Uterus (tissue), 2 donors: Measurements from ENCODE around the gene MYL10.

Experiments
- POLR2A ChIP-seq, 2 donors: fragments of 450-650 bp; IDR thresholded peaks; one replicate each; pipeline ENCODE4 v1.6.1; 2016; ENCODE audit warnings: antibody characterized with exemption in 2 of 2, mild to moderate bottlenecking in 1 of 2, moderate library complexity in 1 of 2
- TF ChIP-seq, protein P1 (sequence below), 4 experiments: fragments of 200-600 bp in 2 of 4; fragments of 450-650 bp in 2 of 4; sonication (generic) in 2 of 4; IDR thresholded peaks; one replicate each; pipeline ENCODE4 v1.5.1; 2016 to 2019; ENCODE audit warnings: antibody characterized with exemption in 4 of 4, mild to moderate bottlenecking in 2 of 4, moderate library complexity in 1 of 4

DNA sequence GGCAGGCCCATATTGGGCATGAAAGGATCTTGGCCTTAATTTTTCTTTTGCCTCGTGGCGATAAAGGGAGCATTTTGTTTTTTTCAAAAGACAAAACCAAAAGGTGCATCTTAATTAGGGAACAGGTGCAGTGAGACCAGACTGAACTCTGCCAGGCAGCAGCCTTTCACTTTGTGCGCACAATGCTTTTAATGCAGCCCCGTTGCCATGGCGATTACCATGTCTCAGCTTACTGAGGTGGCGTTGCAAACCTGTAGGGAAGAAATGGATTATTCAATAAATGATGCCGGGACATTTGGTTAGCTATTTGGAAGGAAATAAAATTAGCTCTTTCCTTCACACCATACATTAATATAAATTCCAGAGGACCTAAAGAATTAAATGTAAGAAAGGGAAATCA is 61.9 kb downstream of the MYL10 start:
- TF ChIP-seq, protein P1, sequence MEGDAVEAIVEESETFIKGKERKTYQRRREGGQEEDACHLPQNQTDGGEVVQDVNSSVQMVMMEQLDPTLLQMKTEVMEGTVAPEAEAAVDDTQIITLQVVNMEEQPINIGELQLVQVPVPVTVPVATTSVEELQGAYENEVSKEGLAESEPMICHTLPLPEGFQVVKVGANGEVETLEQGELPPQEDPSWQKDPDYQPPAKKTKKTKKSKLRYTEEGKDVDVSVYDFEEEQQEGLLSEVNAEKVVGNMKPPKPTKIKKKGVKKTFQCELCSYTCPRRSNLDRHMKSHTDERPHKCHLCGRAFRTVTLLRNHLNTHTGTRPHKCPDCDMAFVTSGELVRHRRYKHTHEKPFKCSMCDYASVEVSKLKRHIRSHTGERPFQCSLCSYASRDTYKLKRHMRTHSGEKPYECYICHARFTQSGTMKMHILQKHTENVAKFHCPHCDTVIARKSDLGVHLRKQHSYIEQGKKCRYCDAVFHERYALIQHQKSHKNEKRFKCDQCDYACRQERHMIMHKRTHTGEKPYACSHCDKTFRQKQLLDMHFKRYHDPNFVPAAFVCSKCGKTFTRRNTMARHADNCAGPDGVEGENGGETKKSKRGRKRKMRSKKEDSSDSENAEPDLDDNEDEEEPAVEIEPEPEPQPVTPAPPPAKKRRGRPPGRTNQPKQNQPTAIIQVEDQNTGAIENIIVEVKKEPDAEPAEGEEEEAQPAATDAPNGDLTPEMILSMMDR (IDR thresholded peaks at IDR 0.05) = no peak
- no peak for TF ChIP-seq POLR2A (IDR thresholded peaks at IDR 0.05)
